ENCODE data around the gene RIF1. TPM values are rescaled to one million over a fixed set of nuclear protein-coding genes. Genes with fewer than 3 reads are reported as not detected.

Gene RIF1
- total and polyA plus RNA-seq, 4 donors: 2.2 to 26.9 (median 12.2) TPM

- Histone ChIP-seq H3K27ac (ENCODE audit: low read depth in 1 of 2, low read length in 2 of 2) (no peak overlapping the region), H3K4me3 (ENCODE audit: low read depth in 1 of 3, low read length in 3 of 3) (no peak overlapping the region), H3K9ac (ENCODE audit: low read depth in 1 of 2, low read length in 2 of 2) (no peak overlapping the region), H3K9me3 (ENCODE audit: control insufficient read depth in 4 of 4, low read length in 3 of 4) (no peaks in the 10 kb centered on the region), H3K4me1 (ENCODE audit: control insufficient read depth in 4 of 4, insufficient read depth in 4 of 4, low read length in 3 of 4) (no peaks in the 10 kb centered on the region), H3K36me3 (ENCODE audit: control insufficient read depth in 4 of 4, insufficient read depth in 3 of 4, low read depth in 1 of 4, low read length in 3 of 4) (no peaks in the 10 kb centered on the region), H3K27me3 (ENCODE audit: control insufficient read depth in 4 of 4, insufficient read depth in 4 of 4, low read length in 3 of 4) (no peaks in the 10 kb centered on the region)
- TF ChIP-seq ZBTB33 (IDR thresholded peaks at IDR 0.05) (no peak), FOXA1 (IDR thresholded peaks at IDR 0.05) (no peak), HNF4A (conservative IDR thresholded peaks at IDR 0.05) (no peak), GABPA (IDR thresholded peaks at IDR 0.05 in 1 of 2, conservative IDR thresholded peaks at IDR 0.05 in 1 of 2) (no peak), CTCF (IDR thresholded peaks at IDR 0.05; ENCODE audit: low read depth, low read length, missing input control) (no peak), NR2F2 (IDR thresholded peaks at IDR 0.05) (no peak), RXRA (IDR thresholded peaks at IDR 0.05) (no peak), TAF1 (conservative IDR thresholded peaks at IDR 0.05) (no peak), FOXA2 (IDR thresholded peaks at IDR 0.05) (no peak), YY1 (IDR thresholded peaks at IDR 0.05) (no peak), RAD21 (IDR thresholded peaks at IDR 0.05) (no peak), HNF4G (IDR thresholded peaks at IDR 0.05) (no peak)
- 90% methylated on average over 4 of the region's 4 CpGs for WGBS
- no peak for DNase-seq (ENCODE audit: low spot score)
Observed at GRCh38 chr2:151394509-151394908, 15.2 kb upstream of the RIF1 start.

- DNase-seq (ENCODE audit: low spot score): no peak
- H3K4me3 ChIP-seq (ENCODE audit: low read depth in 1 of 3, low read length in 3 of 3): no peak overlapping the region
Observed at GRCh38 chr2:151395509-151396374, 14.0 kb upstream of the RIF1 start.

More at GRCh38 chr2:151395509-151396374, 14.0 kb upstream of the RIF1 start:
- Histone ChIP-seq H3K36me3 (ENCODE audit: control insufficient read depth in 4 of 4, insufficient read depth in 3 of 4, low read depth in 1 of 4, low read length in 3 of 4) (no peaks in the 10 kb centered on the region), H3K27me3 (ENCODE audit: control insufficient read depth in 4 of 4, insufficient read depth in 4 of 4, low read length in 3 of 4) (no peaks in the 10 kb centered on the region), H3K9me3 (ENCODE audit: control insufficient read depth in 4 of 4, low read length in 3 of 4) (no peaks in the 10 kb centered on the region), H3K27ac (ENCODE audit: low read depth in 1 of 2, low read length in 2 of 2) (no peak overlapping the region), H3K4me1 (ENCODE audit: control insufficient read depth in 4 of 4, insufficient read depth in 4 of 4, low read length in 3 of 4) (no peaks in the 10 kb centered on the region), H3K9ac (ENCODE audit: low read depth in 1 of 2, low read length in 2 of 2) (no peak overlapping the region)
- no peak for TF ChIP-seq TAF1 (conservative IDR thresholded peaks at IDR 0.05)
- TF ChIP-seq YY1 (IDR thresholded peaks at IDR 0.05): no peak
- no peak for TF ChIP-seq RXRA (IDR thresholded peaks at IDR 0.05)
- TF ChIP-seq SP1 (IDR thresholded peaks at IDR 0.05): no peak
- TF ChIP-seq NR2F2 (IDR thresholded peaks at IDR 0.05): no peak
- TF ChIP-seq ATF3 (IDR thresholded peaks at IDR 0.05): no peak
- TF ChIP-seq GABPA (IDR thresholded peaks at IDR 0.05 in 1 of 2, conservative IDR thresholded peaks at IDR 0.05 in 1 of 2): no peak
- TF ChIP-seq MAX (IDR thresholded peaks at IDR 0.05): no peak
- no peak for TF ChIP-seq FOXA1 (IDR thresholded peaks at IDR 0.05)
- TF ChIP-seq CTCF (IDR thresholded peaks at IDR 0.05; ENCODE audit: low read depth, low read length, missing input control): no peak
- TF ChIP-seq HNF4A (conservative IDR thresholded peaks at IDR 0.05): no peak
- no peak for TF ChIP-seq HNF4G (IDR thresholded peaks at IDR 0.05)
- TF ChIP-seq EGR1 (IDR thresholded peaks at IDR 0.05; ENCODE audit: low read depth in 2 of 2): no peak
- TF ChIP-seq ZBTB33 (IDR thresholded peaks at IDR 0.05): no peak
- no peak for TF ChIP-seq FOXA2 (IDR thresholded peaks at IDR 0.05)
- 92% methylated on average over 4 of the region's 4 CpGs for WGBS
